Peyer's patch (tissue), 4 donors: ENCODE data around the gene LTA. TPM values are rescaled to one million over a fixed set of nuclear protein-coding genes. Genes with fewer than 3 reads are reported as not detected.
A peak's percentile ranks its signal among the peaks of the same experiment; 100 is the strongest.

Source experiments
- DNase-seq, 3 donors: peaks; one replicate each; pipeline ENCODE4 v3.0.0-alpha.2; 2017 to 2019
- H3K27ac ChIP-seq, 4 donors: fragments of 200-600 bp; sonication (generic); one replicate each; pipeline ENCODE4 v1.5.1; 2016 to 2019
- H3K27me3 ChIP-seq, 2 donors: fragments of 200-600 bp; sonication (generic); one replicate each; pipeline ENCODE4 v1.5.1; 2019
- H3K36me3 ChIP-seq, 3 donors: fragments of 200-600 bp; sonication (generic); one replicate each; pipeline ENCODE4 v1.5.1; 2016 to 2019
- H3K4me1 ChIP-seq, 4 donors: fragments of 200-600 bp; sonication (generic); one replicate each; pipeline ENCODE4 v1.5.1; 2016 to 2019
- H3K4me3 ChIP-seq, 4 donors: fragments of 200-600 bp; sonication (generic); 1 replicate in 3 of 4; 2 replicates in 1 of 4; pipeline ENCODE4 v1.5.1; 2016 to 2019; ENCODE audit warnings: mild to moderate bottlenecking in 1 of 4
- H3K9me3 ChIP-seq, 4 donors: fragments of 200-600 bp; sonication (generic); one replicate each; pipeline ENCODE4 v1.5.1; 2016 to 2019; ENCODE audit warnings: mild to moderate bottlenecking in 1 of 4
- POLR2A ChIP-seq, 2 donors: fragments of 450-650 bp; IDR thresholded peaks; one replicate each; pipeline ENCODE4 v1.5.1; 2017; ENCODE audit warnings: antibody characterized with exemption in 2 of 2, mild to moderate bottlenecking in 2 of 2, moderate library complexity in 2 of 2
- total RNA-seq, 4 donors: library from RNA; depleted of rRNA; stranded (reverse); fragments of >200 nt; gene quantifications; one replicate each; pipeline ENCODE4 v1.1.0, GENCODE V29; 2016
- TF ChIP-seq, protein P1 (sequence below), 6 experiments: fragments of 450-650 bp in 4 of 6; fragments of 200-600 bp in 2 of 6; sonication (generic) in 1 of 6; IDR thresholded peaks; one replicate each; pipeline ENCODE4 v1.5.1; 2017 to 2019; ENCODE audit warnings: antibody characterized with exemption in 6 of 6, mild to moderate bottlenecking in 3 of 6, moderate library complexity in 1 of 6

The LTA gene
- total RNA-seq, 4 donors from 2014 or later = not detected

DNA sequence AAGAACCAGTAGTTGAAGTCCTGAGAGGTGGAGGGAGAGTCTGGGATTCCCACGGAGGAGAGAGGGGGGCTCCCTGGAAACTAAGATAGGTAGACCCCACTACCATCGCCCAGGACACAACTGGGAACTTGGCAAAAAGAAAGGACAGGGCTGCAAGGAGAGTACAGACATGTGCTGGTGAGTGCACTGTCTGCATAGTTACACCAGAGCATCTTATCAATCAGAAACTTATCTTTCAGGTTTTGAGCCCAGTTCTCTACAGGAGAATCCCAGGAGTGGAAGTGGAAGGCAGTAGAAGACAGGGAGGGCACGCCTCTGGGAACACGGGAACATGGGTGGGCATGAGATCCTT, 12.5 kb upstream of the LTA start:
- TF ChIP-seq, protein P1, sequence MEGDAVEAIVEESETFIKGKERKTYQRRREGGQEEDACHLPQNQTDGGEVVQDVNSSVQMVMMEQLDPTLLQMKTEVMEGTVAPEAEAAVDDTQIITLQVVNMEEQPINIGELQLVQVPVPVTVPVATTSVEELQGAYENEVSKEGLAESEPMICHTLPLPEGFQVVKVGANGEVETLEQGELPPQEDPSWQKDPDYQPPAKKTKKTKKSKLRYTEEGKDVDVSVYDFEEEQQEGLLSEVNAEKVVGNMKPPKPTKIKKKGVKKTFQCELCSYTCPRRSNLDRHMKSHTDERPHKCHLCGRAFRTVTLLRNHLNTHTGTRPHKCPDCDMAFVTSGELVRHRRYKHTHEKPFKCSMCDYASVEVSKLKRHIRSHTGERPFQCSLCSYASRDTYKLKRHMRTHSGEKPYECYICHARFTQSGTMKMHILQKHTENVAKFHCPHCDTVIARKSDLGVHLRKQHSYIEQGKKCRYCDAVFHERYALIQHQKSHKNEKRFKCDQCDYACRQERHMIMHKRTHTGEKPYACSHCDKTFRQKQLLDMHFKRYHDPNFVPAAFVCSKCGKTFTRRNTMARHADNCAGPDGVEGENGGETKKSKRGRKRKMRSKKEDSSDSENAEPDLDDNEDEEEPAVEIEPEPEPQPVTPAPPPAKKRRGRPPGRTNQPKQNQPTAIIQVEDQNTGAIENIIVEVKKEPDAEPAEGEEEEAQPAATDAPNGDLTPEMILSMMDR (IDR thresholded peaks at IDR 0.05) = no peak
- no peak for TF ChIP-seq POLR2A (IDR thresholded peaks at IDR 0.05)
- no peaks in the 10 kb centered on the region for H3K9me3 ChIP-seq
- H3K4me1 ChIP-seq = peaks cover 0 to 42% (median 30%) of the 10 kb centered on the region in 4 donors
- peak overlapping the region; percentile 29 to 77 (median 46) for H3K27ac ChIP-seq
- H3K36me3 ChIP-seq = peaks cover 0 to 32% (median 0%) of the 10 kb centered on the region in 3 donors
- no peaks in the 10 kb centered on the region for H3K27me3 ChIP-seq
- DNase-seq = no peak
- peak overlapping the region in 1 of 4 donors; percentile 18 for H3K4me3 ChIP-seq

DNA sequence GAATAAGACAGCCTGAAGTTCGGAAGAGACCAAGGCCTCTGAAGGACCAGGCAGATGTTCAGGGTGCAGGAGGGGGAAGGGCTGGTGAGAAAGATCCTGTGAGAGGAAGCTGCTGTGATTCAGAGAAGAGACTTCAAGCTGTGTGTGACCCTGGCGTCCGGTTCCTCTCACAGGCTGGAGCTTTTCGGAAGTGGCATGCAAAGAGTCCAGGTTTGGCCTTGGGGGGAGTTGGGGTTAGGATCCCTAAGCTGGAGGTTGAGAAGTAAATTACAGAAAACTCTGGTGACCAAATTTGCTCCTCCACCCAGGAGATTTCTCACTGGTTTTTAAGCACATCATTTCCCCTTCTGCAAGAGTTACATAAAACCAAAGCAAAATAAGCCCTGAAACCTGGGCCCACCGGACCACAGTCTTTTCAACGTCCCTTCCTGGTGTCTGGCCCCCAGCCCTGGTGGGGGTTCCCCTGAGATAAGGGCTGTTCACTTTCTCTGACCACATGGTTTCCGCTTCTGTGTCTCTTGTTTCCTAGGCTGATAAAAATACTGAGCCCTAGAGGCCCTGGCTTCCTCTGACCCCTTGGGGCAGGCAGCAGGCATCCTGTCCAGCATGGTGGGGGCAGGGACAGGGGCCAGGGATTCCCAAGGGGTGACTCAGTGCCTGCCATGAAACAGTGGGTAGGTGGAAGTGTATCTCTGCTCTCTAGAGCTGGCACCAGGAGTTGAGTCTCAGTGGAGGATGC, 12.0 kb upstream of the LTA start:
- H3K36me3 ChIP-seq = peaks cover 0 to 32% (median 0%) of the 10 kb centered on the region in 3 donors
- H3K4me3 ChIP-seq = peak overlapping the region in 1 of 4 donors; percentile 18
- DNase-seq = peak in 2 of 3 donors; percentile 88 to 89
- H3K4me1 ChIP-seq = peaks cover 0 to 42% (median 30%) of the 10 kb centered on the region in 4 donors
- H3K27ac ChIP-seq = peak overlapping the region; percentile 29 to 77 (median 46)
- TF ChIP-seq, protein P1 (IDR thresholded peaks at IDR 0.05) = no peak
- TF ChIP-seq POLR2A (IDR thresholded peaks at IDR 0.05) = no peak
- H3K27me3 ChIP-seq = no peaks in the 10 kb centered on the region
- H3K9me3 ChIP-seq = no peaks in the 10 kb centered on the region

DNA sequence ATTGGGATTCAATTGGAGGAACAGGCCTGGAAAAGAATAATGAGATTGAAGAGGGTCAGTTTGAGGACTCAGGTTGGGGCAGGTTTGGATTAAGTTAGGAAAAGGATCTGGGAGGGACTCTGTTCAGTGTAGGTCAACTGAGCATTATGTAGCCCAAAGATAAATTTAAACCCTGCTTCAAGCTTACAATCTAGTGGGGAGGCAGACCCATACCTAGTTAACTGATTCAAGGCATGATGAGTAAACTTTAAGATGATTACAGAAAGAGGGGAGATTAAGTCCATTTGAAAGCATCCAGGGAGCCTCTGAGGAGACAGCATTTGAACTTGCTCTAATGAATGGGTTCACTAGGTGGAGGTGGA, 11.4 kb upstream of the LTA start:
- H3K9me3 ChIP-seq = no peaks in the 10 kb centered on the region
- H3K27ac ChIP-seq = peak overlapping the region; percentile 29 to 77 (median 46)
- H3K4me3 ChIP-seq = no peak overlapping the region
- H3K36me3 ChIP-seq = peaks cover 0 to 31% (median 0%) of the 10 kb centered on the region in 3 donors
- peaks cover 0 to 42% (median 30%) of the 10 kb centered on the region in 4 donors for H3K4me1 ChIP-seq
- TF ChIP-seq, protein P1 (IDR thresholded peaks at IDR 0.05) = no peak
- TF ChIP-seq POLR2A (IDR thresholded peaks at IDR 0.05) = no peak
- no peaks in the 10 kb centered on the region for H3K27me3 ChIP-seq
- no peak for DNase-seq

DNA sequence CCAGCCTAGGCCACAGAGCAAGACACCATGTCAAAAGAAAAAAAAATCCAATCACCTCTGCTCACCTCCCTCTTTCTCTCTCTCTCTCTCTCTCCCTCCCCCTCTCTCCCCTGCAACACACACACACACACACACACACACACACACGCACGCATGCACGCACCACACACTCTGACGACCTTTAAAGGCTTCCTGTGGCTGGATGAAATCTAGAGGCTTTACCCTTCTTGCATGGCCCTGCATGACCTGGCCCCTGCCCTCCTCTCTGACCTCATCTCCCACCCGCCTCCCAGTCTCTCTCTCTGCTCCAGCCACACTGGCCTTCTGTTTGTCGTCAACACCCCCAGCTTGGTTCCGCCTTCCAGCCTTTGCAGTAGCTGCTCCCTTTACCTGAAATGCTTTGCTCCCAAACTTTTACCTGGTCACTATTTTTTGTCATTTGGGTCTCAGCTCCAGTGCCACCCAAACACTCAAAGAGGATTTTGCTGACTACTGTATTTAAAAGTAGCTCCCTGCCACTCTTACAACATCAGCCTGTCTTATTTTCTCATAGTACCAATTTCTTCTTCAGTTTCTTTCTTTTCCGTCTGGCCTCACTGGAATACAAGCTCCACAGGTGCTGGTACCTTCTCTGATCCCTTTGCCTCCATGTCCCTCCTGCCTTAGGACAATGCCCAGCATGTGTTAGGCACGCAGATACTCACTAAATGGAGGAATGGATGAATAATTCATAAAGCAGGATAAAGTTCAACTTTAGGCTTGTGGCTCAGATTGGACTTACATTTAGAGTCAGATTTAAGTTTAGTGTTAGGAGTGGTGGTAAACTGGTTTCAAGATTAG, 4.3 kb upstream of the LTA start:
- H3K9me3 ChIP-seq = no peaks in the 10 kb centered on the region
- H3K36me3 ChIP-seq = no peaks in the 10 kb centered on the region
- DNase-seq = no peak
- no peaks in the 10 kb centered on the region for H3K27me3 ChIP-seq
- H3K27ac ChIP-seq = peak overlapping the region in 1 of 4 donors; percentile 73
- no peak overlapping the region for H3K4me3 ChIP-seq
- no peak for TF ChIP-seq POLR2A (IDR thresholded peaks at IDR 0.05)
- TF ChIP-seq, protein P1 (IDR thresholded peaks at IDR 0.05) = no peak
- peaks cover 0 to 8% (median 3%) of the 10 kb centered on the region in 4 donors for H3K4me1 ChIP-seq

DNA sequence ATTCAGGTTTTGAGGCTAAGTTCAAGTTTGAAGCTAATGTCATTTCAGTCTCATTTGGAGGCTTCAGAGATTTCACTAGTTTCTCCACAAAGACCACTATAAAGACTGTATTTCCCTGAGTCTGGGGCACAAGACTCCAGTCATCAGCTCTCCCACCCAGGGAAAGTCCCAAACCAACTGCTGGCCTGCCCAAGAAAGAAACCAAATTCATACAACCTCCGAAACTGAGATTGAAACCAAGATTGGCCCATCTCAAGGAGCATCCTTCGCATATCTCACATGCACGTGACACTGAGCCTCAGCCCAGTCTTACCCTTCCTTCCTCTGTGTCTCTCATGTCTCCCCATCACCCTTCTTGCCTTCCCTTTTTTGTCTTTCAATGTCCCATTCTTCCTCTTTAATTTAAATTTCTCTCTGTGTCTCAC, 3.5 kb upstream of the LTA start:
- DNase-seq = peak in 2 of 3 donors; percentile 81 to 82
- no peak overlapping the region for H3K4me3 ChIP-seq
- TF ChIP-seq POLR2A (IDR thresholded peaks at IDR 0.05) = no peak
- TF ChIP-seq, protein P1 (IDR thresholded peaks at IDR 0.05) = no peak
- H3K4me1 ChIP-seq = peaks cover 0 to 14% (median 3%) of the 10 kb centered on the region in 4 donors
- H3K9me3 ChIP-seq = no peaks in the 10 kb centered on the region
- no peaks in the 10 kb centered on the region for H3K27me3 ChIP-seq
- H3K27ac ChIP-seq = peak overlapping the region in 1 of 4 donors; percentile 73
- no peaks in the 10 kb centered on the region for H3K36me3 ChIP-seq
